ENCODE results near the gene ENAH.
A peak's percentile ranks its signal among the peaks of the same experiment; 100 is the strongest.

Gene ENAH

DNA sequence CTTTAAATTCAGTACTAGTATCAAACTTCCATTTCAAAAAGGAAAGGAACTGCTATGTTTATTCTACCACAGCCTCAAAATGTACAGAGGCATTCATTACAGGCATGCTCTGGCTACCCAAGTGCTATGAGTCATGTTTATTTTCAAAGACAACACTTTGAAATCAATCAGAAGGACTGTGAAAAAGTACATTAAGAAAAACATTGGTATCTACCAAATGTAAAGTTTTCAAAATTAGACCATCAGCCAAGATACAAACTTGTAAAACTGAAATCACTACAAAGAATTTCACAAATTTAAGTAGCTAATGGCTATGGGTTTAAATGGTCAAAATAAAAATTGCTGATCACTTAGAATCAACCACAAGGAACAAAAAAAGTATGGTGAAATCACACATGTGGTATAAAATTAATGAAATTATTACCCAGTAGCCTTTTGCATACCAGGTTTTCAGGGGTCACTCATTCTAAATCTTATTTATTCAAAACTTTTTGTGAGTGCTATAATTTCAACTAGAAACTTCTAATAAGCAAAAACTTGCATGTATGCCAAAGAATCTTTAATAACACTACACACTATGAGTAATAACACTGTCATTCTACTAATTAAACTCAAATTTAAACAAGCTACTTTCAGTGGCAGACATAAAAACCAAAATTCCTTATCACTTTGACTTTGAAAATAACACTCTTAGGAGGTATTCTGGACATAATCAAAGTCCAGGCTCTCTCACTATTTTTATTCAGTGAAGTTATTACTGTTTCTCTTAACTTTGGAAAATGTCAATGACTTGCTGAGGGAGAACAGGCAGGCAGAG is 49.2 kb downstream of the ENAH start:
- no peak for DNase-seq (ENCODE audit: low read depth)

DNA sequence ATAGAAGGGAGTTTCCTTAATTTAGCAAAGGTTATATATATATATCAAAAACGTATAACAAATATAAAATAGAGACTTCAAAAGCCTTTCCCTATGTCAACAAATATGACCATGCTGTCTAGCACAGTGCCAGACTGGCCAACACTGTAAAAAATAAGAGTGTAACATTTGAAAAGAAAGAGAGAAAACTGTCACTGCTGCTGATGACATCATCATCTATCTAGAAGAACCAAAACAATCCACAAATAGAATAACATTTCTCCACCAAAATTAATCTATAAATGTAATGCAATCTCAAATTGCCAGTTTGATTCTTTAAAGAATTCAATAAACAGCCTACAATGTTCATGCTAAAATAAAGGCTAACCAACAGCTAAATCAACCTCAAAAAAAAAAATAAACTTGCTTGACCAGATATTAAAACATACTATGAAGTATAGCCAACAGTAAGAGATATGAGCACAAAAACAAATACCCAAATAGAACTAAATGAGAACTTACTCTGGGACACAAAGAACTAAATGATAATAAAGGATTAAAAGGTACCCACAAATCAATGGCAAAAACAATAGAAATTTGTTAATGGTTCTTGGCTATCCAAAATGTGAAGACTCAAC is 50.2 kb downstream of the ENAH start:
- DNase-seq (ENCODE audit: low read depth): no peak

DNA sequence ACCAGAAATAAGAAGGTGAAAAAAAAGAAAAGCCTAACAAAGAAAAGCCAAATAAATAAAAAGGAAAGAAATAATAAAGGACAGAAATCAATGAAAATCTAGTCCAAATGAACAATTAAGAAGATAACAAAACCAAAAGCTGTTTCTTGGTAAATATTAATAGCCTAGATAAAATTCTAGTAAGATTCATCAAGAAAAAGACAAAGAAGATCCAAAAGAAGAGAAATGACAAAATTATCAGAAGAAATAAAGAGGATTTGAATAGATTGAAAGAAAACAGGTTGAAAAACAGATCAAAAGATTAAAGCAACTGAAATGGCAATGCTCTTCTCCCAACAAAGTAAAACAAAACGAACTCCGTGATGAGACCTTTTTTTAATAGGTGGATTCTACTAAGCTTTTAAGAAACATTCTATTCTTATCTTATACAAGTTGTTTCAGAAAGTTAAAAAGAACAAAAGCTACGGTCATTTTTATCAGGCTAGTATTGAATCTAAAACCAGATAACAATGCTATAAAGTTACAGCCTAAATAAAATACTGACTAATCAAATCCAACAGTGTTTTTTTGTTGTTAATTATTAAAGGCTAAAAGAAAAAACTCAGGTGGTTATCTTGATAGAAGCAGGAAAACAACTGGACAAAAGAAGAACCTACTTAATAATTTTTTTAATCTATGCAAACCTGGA is 50.9 kb downstream of the ENAH start:
- no peak for DNase-seq (ENCODE audit: low read depth)

DNA sequence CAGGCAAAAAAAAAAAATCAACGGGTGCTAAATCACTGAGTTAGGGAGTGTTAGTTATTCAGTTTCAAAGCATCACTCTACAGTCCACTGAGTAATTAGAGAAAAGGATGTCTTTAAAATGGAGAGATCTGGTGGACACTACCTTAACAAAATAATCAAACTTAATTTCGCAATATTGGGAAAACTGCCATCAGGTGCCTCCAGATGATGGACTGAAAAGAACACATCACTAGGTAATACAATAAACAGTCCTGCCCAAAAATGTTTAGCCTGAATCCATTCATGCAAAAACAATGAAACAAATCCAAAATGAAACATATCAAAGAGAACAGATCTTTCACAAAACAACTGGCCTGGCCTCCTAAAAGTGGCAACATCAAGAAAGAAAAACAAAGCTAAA is 54.1 kb downstream of the ENAH start:
- DNase-seq (ENCODE audit: low read depth): no peak

DNA sequence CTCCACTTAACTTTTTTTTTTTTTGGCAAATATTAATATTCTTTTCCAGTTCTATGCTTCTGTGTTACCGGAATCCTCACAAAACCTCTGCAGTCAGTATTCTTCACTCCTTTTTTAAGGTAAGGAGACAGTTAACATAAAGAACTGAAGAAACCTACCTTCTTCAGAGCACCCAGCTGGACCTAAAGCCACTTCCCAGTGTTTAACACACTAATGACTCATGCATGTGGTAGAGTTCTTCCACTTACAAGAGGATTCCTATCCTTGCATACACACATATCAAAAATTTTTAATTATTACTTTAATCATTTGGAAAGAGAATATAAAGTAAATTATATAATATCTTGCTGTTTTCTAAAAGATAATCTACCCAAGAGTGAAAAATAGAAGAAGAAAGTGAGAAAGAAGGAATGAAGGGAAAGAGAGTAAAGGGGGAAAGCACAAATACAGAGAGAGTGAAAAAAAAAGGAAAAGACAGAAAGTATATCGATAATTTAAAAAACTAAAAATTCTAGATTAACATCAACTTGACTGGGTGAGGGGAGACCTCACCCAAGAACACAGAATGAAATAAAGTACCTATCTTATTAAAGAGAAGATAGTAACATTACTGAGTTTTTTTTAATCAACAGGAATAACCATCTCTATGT is 54.9 kb downstream of the ENAH start:
- no peak for DNase-seq (ENCODE audit: low read depth)

DNA sequence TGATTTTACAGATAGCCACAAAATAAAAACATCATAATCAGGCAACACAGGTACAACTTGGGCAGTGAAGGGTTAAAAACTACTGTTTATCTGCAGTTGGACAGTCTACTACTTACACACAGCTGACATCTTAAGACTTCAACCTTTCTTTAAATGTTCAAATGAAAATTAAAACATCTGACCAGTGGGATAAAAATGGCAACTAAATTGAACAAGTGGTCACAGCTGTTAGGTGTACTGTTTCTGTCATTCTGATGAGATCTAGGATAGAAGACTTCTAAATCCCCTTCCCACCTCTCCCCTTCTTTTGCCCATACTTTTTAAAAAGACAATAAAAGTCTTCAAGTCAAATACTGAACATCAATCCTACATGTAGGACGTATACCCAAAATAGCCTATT is 56.2 kb downstream of the ENAH start:
- no peak for DNase-seq (ENCODE audit: low read depth)

DNA sequence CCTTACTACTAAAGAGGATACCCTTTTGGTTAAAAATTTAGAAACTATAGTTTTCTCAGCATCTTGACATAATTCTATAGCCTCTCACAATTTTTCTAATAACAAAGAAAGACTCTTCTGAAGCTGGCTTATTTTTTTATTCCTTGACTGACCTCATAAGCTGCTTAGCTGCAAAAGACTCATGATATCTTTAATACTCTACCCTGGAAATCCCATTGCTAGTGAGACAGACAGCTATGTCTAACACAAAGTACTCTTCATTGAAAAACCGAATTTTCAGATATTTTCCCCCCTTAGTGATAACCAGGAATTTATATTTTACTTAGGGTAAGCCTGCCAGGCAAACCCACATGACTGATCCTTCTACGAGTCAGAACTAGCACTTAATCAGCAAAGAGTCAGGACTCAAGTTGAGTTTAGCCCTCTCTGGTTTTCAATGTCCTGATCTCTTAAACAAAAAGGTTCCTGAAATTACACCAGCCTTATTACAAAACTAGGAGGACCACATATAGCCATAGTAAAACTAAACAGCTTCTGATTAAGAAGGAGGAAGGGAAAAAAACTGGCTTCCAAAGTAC is 56.9 kb downstream of the ENAH start:
- no peak for DNase-seq (ENCODE audit: low read depth)

DNA sequence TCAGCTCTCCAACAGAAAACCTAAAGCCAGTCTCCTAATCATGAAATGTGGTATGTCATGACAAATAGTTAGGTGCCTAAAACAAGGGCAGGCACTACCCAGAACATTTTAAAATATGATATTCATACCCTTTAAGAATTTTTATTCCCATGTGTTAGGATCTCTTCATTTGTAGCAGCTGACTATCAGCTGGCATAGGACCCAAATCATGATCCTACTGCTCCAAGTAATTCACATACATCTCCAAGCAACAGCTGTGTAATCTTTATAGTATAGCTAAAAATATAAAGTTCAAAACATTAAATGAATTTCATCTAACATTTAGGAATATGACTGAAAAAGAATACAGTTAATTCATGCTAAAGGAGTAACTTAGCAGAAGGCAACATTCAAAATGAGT is 57.5 kb downstream of the ENAH start:
- no peak for DNase-seq (ENCODE audit: low read depth)

DNA sequence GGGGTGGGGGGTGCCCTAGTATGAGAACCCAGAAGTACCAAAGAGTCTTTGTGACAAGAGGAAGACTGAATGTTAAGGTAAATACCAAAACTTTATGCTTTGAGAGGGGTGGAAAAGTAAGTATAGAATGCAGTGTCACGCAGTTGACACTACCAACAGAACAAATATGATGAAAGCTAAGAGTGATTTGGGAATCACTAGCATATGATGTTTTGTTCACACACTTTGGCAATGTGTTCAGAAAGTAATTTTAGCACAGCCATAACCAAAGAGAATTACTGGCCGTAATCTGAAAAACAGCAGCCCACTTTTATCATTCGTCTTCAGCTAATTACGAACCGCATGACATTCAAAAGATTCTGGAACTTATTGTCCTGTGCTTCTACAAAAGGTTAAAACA is 59.5 kb downstream of the ENAH start:
- no peak for DNase-seq (ENCODE audit: low read depth)

DNA sequence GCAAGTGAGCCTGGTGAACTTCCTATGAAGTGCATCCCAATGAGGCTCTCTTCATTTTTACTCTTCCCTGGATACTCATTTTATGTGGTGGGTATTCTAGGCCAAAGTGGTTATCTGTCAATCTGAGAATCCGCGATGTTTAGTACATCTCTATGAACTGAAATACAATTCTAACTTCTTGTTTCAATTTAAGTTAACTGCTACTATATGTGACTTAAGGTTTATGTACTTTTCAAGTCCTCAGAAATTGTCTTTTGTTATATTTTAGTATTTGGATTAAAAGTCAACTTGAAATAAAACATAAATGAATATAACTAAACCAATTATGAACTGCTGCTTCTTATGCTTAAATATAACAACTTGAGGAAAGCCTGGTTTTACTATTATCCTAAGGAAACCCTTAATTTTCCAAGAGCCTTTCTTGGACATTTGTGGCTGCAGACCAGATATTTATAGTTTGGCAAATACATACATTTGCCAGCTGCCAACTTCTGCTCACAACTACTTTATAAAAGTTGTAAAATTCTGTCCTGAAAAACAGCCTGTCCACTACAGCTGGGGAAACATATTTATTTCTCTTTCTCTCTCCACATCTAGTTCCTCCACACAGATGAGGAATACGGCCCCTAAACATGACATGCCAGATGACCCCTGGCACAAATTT is 60.4 kb downstream of the ENAH start:
- no peak for DNase-seq (ENCODE audit: low read depth)

DNA sequence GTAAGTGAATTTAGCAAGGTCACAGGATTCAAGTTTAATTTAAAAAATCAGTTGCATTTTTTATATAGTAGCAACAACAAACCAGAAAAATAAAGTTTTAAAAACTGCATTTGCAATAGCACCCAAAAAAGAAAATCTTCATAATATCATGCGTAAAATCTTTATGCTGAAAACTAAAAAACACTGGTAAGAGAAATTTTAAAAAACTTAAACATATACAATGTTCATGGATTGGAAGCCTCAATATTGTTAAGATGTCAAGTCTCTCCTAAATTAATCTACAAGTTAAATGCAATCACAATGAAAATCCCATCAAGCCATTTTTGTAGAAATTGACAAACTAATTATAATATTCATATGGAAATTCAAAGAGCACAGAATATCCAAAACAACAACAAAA is 65.6 kb downstream of the ENAH start:
- no peak for DNase-seq (ENCODE audit: low read depth)

DNA sequence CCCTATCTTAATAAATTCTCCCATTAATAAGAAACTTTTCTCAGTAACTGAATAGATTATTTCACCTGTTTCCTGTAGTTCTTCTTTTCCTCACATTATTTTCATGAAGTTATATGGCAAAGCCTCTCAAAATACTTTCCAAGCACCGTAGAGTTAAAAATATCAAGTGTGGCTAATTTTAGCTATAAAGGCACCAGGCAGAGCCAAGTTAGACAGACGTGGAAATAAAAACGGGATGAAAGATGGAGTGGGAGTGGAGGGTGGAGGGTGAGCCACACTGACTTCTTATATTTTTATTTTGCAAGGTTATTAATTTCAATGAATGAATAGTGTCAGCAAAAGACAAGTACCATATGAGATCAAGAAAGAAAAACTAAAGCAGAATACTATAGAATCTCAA is 71.7 kb downstream of the ENAH start:
- no peak for DNase-seq (ENCODE audit: low read depth)

DNA sequence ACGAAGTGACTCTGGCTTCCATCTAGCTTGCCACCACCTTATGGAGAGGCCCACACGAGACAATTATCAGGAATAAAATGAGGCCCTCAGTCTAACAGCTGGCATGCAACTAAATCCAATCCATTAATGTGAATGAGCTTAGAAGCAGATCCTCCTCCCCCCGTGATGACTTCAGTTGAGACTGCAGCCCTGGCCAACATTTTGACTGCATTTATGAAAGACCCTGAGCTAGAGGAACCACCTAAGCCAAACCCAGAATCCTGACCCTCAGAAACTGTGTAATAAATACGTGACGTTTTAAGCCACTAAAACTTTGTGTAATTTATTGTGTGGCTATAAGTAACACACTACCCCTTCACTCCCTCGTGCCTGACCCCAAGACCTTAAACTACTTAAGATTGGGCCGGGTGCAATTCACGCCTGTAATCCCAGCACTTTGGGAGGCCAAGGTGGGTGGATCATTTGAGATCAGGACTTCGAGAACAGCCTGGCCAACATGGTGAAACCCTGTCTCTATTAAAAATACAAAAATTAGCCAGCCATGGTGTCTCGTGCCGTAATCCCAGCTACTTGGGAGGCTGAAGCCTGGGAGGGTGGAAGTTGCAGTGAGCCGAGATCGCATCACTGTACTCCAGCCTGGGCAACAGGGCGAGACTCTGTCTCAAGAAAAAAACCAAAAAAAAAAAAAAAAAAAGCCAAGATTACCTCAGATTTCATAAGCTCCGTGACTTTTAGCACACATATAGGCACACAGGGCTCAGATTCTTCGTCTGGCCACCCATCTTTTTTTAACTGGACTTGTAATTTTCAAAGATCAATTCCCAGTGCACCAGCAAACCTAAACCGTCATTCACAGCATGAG is 72.5 kb downstream of the ENAH start:
- no peak for DNase-seq (ENCODE audit: low read depth)

DNA sequence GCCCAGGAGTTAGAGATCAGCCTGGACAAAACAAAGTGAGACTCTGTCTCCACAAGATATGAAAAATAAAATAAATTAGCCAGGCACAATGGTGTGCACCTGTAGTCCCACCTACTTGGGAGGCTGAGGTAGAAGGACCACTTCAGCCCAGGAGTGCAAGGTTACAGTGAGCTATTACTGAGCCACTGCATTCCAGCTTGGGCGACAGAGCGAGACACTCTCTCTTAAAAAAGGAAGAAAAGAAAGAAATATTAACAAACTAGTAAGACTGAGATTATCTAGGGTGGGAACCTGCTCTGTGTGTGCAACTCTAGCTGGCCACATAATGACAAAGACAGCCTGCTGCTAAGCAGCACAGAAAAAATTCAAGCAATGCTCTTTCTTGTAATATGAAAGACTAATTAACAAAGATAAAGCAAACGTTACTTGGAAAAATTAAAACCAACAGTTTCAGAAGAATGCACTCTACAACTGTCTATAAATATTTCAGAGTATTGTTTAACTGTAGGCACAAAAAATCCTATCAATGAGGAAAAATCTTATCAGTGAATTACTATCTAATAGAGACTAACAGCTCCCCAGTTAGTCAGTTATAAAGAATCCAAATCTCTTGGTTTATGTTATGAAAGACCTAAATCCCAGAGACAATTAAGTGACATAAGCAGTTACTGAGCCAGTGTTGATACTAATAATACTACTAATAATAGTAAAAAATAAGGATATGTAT is 74.5 kb downstream of the ENAH start:
- DNase-seq (ENCODE audit: low read depth): no peak

DNA sequence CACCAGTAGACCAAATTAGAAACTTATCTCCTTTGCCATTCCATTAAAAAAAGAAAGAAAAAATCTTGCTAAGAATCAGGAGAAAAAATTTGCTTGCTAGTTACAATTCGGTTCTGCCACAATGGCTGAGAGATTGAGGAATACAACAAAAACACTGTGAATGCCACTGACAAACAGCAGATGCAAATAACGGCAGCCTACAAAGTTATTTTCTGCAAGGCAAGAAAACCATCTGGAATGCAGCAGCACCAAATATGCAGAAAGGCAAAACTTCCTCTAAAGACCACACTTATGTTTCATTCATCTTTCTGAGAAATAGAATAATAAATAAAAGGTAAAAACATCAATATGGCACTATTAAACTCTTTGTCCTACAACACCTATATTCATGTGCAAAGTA is 75.7 kb downstream of the ENAH start:
- no peak for DNase-seq (ENCODE audit: low read depth)

DNA sequence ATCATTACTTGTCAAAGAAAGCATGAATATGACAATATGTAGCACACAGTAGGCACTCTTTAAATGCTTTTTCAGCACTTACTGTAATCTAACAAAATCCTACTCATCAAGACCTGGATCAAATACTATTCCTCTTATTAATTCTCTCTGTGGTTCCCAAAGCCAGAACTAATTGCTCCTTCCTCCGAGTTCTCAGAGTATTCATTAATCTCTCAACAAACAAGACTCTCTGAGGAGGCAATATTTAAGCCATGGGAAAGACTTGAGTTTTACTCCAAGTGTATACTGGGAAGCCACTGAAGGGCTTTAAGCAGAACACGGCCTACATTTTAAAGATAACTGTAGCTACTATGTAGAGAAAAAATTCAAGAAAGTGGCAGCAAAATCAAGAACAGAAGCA is 79.7 kb downstream of the ENAH start:
- no peak for DNase-seq (ENCODE audit: low read depth)

DNA sequence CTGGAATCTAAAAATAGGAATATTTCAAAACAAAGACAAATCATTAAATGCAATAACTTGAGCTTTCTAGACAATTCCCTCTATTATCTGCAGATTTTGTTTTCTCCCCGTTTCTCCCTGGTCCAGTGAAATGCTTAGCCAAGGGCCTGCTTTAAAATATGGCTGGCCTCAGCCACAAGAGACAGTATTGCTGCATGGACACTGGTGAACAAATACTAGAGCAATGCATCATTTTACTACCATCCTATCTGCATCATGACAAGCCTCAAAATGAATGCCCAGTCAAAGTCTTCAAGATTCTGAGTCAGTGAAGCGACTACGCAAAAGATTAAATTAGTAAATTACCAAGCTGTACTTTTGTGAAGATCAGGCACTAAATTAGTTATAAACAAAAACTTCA is 80.5 kb downstream of the ENAH start:
- peak; percentile 47 for DNase-seq (ENCODE audit: low read depth)

DNA sequence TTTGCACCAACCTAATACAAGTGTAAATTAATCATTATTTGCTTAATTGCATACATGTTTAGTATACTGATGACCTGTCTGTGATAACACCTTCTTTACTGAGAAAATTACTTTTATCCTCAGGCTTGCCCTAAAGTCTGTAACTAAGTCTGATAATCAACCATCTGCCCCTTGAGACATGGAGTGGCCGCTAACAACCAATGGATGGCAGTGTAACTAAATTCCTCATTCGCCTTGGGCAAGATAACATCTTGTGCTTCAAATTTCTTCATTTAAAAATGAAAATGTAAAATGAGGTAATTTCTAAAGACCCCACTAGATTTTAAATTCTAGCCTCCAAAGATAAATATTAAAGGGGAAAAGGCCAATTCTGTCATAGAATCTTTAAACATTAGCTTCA is 85.1 kb downstream of the ENAH start:
- DNase-seq (ENCODE audit: low read depth): no peak

DNA sequence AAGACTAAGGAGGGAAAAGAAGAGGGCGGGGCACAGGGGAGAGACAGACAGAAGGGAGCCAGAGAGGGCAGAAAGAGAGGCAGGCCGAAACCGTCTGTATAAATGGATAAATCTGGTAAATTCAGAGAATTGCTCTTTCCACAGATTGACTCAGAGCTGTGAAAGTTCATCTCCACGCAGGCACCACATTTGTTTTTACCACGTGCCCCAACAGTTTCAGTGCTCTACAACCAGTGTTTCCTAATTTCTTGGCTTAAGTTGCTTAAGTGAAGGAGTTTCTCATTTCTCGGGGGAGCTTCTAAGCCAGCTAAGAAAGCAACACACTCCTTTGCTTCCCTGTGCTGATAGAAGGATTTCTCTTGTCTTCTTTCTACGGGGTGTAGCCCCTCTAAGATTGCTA is 87.1 kb downstream of the ENAH start:
- no peak for DNase-seq (ENCODE audit: low read depth)

DNA sequence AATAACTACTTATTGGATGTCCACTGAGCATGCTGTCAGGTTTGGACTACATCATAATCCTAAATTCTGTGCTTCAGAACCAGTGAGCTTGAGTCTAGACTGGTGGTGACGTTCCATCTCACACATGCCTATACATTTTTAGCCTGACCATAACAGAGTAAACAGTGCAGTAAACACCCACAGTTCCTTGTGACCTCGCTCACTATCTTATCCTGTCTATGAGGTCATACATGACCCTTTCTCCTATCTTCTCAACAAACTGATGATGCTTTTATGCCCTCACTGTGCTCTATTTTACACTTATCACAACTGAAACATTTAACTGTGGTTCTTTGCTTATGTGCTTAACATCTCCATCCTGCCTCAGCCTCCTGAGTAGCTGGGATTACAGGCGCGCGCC is 91.2 kb downstream of the ENAH start:
- DNase-seq (ENCODE audit: low read depth): no peak
